ENCODE data around the gene CAMTA1. TPM values are rescaled to one million over a fixed set of nuclear protein-coding genes. Genes with fewer than 3 reads are reported as not detected.

The CAMTA1 gene
- total RNA-seq, 1 experiment from 2014 or later = 69.5 TPM

- H3K9me2 ChIP-seq (ENCODE audit: insufficient read depth) = no peaks in the 10 kb centered on the region
- intact Hi-C loops (cut with micrococcal nuclease) = no loop called here
- no peak overlapping the region for H3K27ac ChIP-seq (ENCODE audit: low read depth, low read length)
- no peak overlapping the region for H2AFZ ChIP-seq (ENCODE audit: low read depth, low read length, poor library complexity, severe bottlenecking)
- BruUV-seq (replicated peaks) = no TSS peak
- no peak overlapping the region for H3K4me3 ChIP-seq (replicated peaks in 1 of 2; ENCODE audit: low read depth in 1 of 2, low read length in 2 of 2)
- POLR2A ChIA-PET = no interaction called here
- H3K27me3 ChIP-seq (ENCODE audit: insufficient read depth, low read length) = no peaks in the 10 kb centered on the region
- H3K4me2 ChIP-seq (ENCODE audit: low read length) = no peak overlapping the region
- H3K36me3 ChIP-seq (ENCODE audit: control insufficient read depth in 1 of 2, insufficient read depth in 2 of 2, low read length in 2 of 2) = no peaks in the 10 kb centered on the region
- TF ChIP-seq EZH2 (IDR thresholded peaks at IDR 0.05) (no peak), ZBTB33 (IDR thresholded peaks at IDR 0.05; ENCODE audit: extremely low read depth, insufficient replicate concordance, low read length) (no peak), REST (IDR thresholded peaks at IDR 0.05; ENCODE audit: low read depth) (no peak), YY1 (IDR thresholded peaks at IDR 0.05; ENCODE audit: extremely low read depth, insufficient replicate concordance, low read depth, low read length) (no peak), SRF (IDR thresholded peaks at IDR 0.05; ENCODE audit: low read depth) (no peak), POLR2A (IDR thresholded peaks at IDR 0.05; ENCODE audit: borderline replicate concordance, extremely low read depth, insufficient read depth, insufficient read length) (no peak), ZFX (IDR thresholded peaks at IDR 0.05) (no peak), CTCF (IDR thresholded peaks at IDR 0.05 in 2 of 3, conservative IDR thresholded peaks at IDR 0.05 in 1 of 3; ENCODE audit: borderline replicate concordance in 1 of 3, insufficient read depth in 1 of 3, low read depth in 2 of 3, low read length in 2 of 3) (no peak), ELF1 (IDR thresholded peaks at IDR 0.05; ENCODE audit: borderline replicate concordance, low read depth) (no peak), CEBPB (IDR thresholded peaks at IDR 0.05; ENCODE audit: low read depth) (no peak), ATF3 (IDR thresholded peaks at IDR 0.05) (no peak), SIN3A (IDR thresholded peaks at IDR 0.05; ENCODE audit: low read depth) (no peak), MAX (IDR thresholded peaks at IDR 0.05) (no peak), TCF7L2 (IDR thresholded peaks at IDR 0.05; ENCODE audit: borderline replicate concordance, extremely low read depth, insufficient read depth, insufficient read length) (no peak), JUND (IDR thresholded peaks at IDR 0.05) (no peak)
- CTCF ChIA-PET = no interaction called here
- no peaks in the 10 kb centered on the region for H3K79me2 ChIP-seq (ENCODE audit: insufficient read depth, low read length)
- DNase-seq (ENCODE audit: low read depth, low spot score) (no peak), ATAC-seq (no peak)
- H3K9ac ChIP-seq (ENCODE audit: low read length) = no peak overlapping the region
- H3K9me3 ChIP-seq (ENCODE audit: control insufficient read depth in 1 of 2, insufficient read depth in 1 of 2, low read depth in 1 of 2, low read length in 2 of 2) = no peaks in the 10 kb centered on the region; a peak in 1 of 4 replicates
- RAD21 ChIA-PET (ENCODE audit: low non-redundant PET in 1 of 2, low total read pairs in 2 of 2, uncharacterized antibody in 2 of 2, unreplicated experiment in 2 of 2) = no interaction called here
- H3K4me1 ChIP-seq (ENCODE audit: control insufficient read depth in 1 of 2, insufficient read depth in 2 of 2, low read length in 2 of 2) = no peaks in the 10 kb centered on the region
- no peaks in the 10 kb centered on the region for H4K20me1 ChIP-seq (ENCODE audit: insufficient read depth)
These were observed 718.6 kb downstream of the CAMTA1 start for GRCh38 chr1:7503691-7504437.

Data from HCT116 (cell line).